Purkinje cell (primary cell): ENCODE data around the gene ZBTB8A. TPM values are rescaled to one million over a fixed set of nuclear protein-coding genes. Genes with fewer than 3 reads are reported as not detected.

Experiments used
- polyA plus RNA-seq: library from polyadenylated mRNA; unstranded; fragments of >200 nt; fragmentation: Nextera tagmentation; gene quantifications from 2 replicates; pipeline ENCODE4 v1.2.1, GENCODE V29; 2014

Gene ZBTB8A
- 0.31 and 0.77 TPM in 2 replicates for polyA plus RNA-seq

DNA sequence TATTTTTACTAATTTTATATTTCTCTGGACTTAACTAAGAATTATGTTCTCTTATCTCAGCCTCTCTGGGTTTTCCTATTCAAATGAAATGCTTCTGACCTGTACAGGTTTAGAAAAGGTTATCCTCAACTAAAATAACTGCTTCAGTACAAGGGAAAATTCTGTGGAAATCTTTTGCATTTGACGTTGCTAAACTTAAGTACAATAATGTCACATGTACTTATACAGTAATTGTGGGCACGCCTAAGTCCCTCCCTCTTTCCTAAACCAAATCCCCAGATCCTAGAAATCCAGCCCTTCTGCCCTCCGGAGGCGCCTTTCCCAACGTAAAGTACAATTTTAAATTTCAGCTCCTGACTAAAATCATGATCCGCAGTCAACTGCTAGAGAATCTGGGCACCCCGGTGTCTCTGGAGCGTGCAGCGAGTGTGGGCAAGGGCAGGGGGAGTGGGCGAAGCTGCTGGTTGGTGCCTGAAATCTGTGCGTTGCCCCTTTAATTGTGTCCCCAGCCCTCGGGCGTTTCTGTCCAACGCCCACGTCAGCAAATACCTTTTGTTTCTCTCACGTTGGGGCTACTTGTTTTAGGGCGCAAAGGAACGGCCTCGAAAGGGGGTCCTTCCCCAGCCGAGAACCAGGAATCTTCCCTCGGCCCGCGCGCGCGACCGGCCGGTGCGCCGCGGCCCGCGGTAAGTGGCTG lies at the start of gene ZBTB8A:
Gene ZBTB8A (plus strand): TSS at position 541 of the 697 bp plus-strand sequence. CDS start 53,505 bp downstream, outside the sequence.

DNA sequence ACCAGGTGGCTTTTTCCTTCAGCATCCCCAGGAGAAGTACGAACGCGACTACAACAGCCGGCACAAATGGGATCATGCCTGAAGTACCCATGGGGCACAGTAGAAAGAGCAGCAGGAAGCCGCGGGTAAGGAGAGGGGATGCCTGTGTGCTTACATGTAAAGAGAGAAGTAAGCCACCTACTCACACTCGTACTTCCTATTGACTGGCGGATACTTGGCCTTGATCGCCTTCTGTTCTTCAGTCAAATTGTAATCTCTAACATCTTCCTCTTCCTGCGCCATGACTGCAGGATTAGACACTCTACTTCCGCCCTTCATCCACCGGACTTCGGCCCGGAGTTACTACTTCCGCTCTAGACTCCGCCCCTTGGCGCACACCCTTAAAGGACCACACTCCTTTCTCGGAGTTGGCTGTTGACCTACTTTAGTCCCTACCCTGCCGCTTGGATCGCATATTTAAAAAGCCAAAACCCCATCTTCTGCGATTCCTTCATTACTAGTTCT lies 111.1 kb downstream of the ZBTB8A start, which contains the start of gene ZBTB8OS:
Gene ZBTB8OS (minus strand): TSS at position 303 of the 504 bp plus-strand sequence. CDS start 21 bp downstream, at position 282.

DNA sequence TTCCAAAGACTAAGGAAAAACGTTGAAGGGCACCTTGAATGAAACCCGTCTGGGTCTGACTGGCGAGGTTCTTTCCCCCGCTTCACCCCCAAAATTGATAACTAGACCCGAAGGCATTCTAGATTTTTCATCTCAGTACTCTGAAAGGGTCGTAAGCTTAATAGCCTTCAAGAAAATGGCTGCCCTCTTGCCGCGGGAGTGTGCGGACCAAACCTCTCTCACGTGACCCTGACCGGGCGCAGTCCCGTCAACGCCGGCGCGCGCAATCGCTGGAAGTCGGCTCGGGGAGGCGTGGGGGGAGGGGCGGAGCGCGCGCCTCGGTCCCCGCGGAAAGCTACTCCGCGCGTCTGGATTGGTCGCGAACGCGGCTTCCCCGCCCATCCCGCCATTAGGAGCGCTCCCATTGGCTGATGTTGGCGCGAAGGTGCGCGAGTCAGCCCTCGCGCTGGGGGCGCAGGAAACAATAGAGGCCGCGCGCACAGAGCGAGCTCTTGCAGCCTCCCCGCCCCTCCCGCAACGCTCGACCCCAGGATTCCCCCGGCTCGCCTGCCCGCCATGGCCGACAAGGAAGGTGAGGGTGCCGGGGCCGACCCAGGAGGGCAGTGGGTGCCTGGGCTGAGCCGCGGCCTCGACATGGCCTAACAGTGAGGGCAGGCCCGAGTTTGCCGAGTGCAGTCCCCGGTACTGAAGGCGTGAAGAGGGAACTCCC lies 111.7 kb downstream of the ZBTB8A start, which contains the start of gene RBBP4:
Gene RBBP4 (plus strand): TSS at position 457 of the 709 bp plus-strand sequence. CDS start 99 bp downstream, at position 556.

Other genes with a start within 250 kb of the ZBTB8A start
- 0.93 and 3.0 TPM in 2 replicates for gene HDAC1, start 247.3 kb upstream of the ZBTB8A start, polyA plus RNA-seq
- 74.5 and 124 TPM in 2 replicates for gene MARCKSL1, start 203.2 kb upstream of the ZBTB8A start, polyA plus RNA-seq
- gene FAM229A, start 176.9 kb upstream of the ZBTB8A start, polyA plus RNA-seq = not detected in 2 replicates
- gene TSSK3, start 176.9 kb upstream of the ZBTB8A start, polyA plus RNA-seq = not detected in 2 replicates
- gene BSDC1, start 145.0 kb upstream of the ZBTB8A start, polyA plus RNA-seq = 11.9 and 14.3 TPM in 2 replicates
- 0.77 and 1.6 TPM in 2 replicates for gene ZBTB8B, start 74.4 kb upstream of the ZBTB8A start, polyA plus RNA-seq
- 166 and 168 TPM in 2 replicates for gene ZBTB8OS, start 111.1 kb downstream of the ZBTB8A start, polyA plus RNA-seq
- 101 and 108 TPM in 2 replicates for gene RBBP4, start 111.8 kb downstream of the ZBTB8A start, polyA plus RNA-seq
- 18.2 and 37.0 TPM in 2 replicates for gene SYNC, start 163.3 kb downstream of the ZBTB8A start, polyA plus RNA-seq